H1 (cell line): Measurements from ENCODE around the gene LRCH3. TPM values are rescaled to one million over a fixed set of nuclear protein-coding genes. Genes with fewer than 3 reads are reported as not detected.

Source experiments
- CTCF ChIA-PET: fragments of 300-600 bp; sonication (Branson Sonifier 250); formaldehyde crosslinking; loops from one replicate; lab custom pipeline; 2021; ENCODE audit not compliant: partially characterized antibody; lab: Charles Lee
- POLR2A ChIA-PET: fragments of 300-600 bp; sonication (Branson Sonifier 250); formaldehyde crosslinking; loops from one replicate; lab custom pipeline; 2021; ENCODE audit warnings: inconsistent platforms; ENCODE audit not compliant: partially characterized antibody; lab: Charles Lee
- DNase-seq, 2 experiments: peaks; one replicate each; pipeline versions ENCODE4 v3.0.0 to v3.0.0-alpha.2; 2010 to 2022; ENCODE audit warnings: low spot score in 2 of 2, low read depth in 1 of 2, mixed read lengths in 1 of 2
- FAIRE-seq: peaks from 2 replicates; lab custom pipeline; 2011; peaks lifted over from hg19 to GRCh38; lab: Jason Lieb, UNC
- H2AFZ ChIP-seq: 2 replicates; pipeline ENCODE4 v1.8.1; 2012; ENCODE audit warnings: low read length, inconsistent platforms
- H2AK5ac ChIP-seq: 2 replicates; pipeline ENCODE4 v1.6.1; 2013; ENCODE audit warnings: low read depth, low read length
- H2BK120ac ChIP-seq: replicated peaks from 2 replicates; pipeline ENCODE3; 2013; ENCODE audit warnings: low read depth, low read length, inconsistent platforms
- H2BK12ac ChIP-seq: 2 replicates; pipeline ENCODE4 v1.6.1; 2013; ENCODE audit warnings: low read depth, low read length
- H2BK15ac ChIP-seq: 2 replicates; pipeline ENCODE4 v1.6.1; 2013; ENCODE audit warnings: low read length
- H2BK20ac ChIP-seq: 2 replicates; pipeline ENCODE4 v1.6.1; 2013; ENCODE audit warnings: low read length
- H2BK5ac ChIP-seq: 2 replicates; pipeline ENCODE4 v1.6.1; 2013; ENCODE audit warnings: low read depth, low read length
- H3K14ac ChIP-seq: 2 replicates; pipeline ENCODE4 v1.6.1; 2013; ENCODE audit warnings: inconsistent platforms; ENCODE audit not compliant: insufficient read length
- H3K18ac ChIP-seq: 2 replicates; pipeline ENCODE4 v1.6.1; 2013; ENCODE audit warnings: low read length; ENCODE audit errors: extremely low read depth
- H3K23ac ChIP-seq: 2 replicates; pipeline ENCODE4 v1.6.1; 2013; ENCODE audit warnings: inconsistent platforms; ENCODE audit not compliant: insufficient read length
- H3K23me2 ChIP-seq: 2 replicates; pipeline ENCODE4 v1.6.1; 2013; ENCODE audit warnings: low read depth, low read length
- H3K27ac ChIP-seq: 2 replicates; pipeline ENCODE4 v1.6.1; 2011; ENCODE audit warnings: low read depth, low read length, inconsistent platforms
- H3K27me3 ChIP-seq, 4 experiments: replicated peaks in 1 of 4; 1 replicate in 1 of 4; 2 replicates in 3 of 4; pipeline versions ENCODE4 v1.6.1 to v1.8.1; 2011 to 2013; ENCODE audit warnings: low read length in 3 of 4, mild to moderate bottlenecking in 3 of 4, inconsistent platforms in 2 of 4, mixed read lengths in 2 of 4, moderate library complexity in 1 of 4; ENCODE audit not compliant: control insufficient read depth in 3 of 4, insufficient read depth in 3 of 4; ENCODE audit errors: extremely low read depth in 1 of 4
- H3K36me3 ChIP-seq, 4 experiments: 2 replicates each; pipeline versions ENCODE4 v1.6.1 to v1.8.1; 2011 to 2013; ENCODE audit warnings: mild to moderate bottlenecking in 4 of 4, low read length in 3 of 4, moderate library complexity in 2 of 4, control low read depth in 1 of 4, inconsistent platforms in 1 of 4; ENCODE audit not compliant: insufficient read depth in 4 of 4, control insufficient read depth in 2 of 4
- H3K4ac ChIP-seq: replicated peaks from 2 replicates; pipeline ENCODE3; 2013; ENCODE audit warnings: low read length, low read depth, mixed read lengths, inconsistent platforms; ENCODE audit not compliant: insufficient read length
- H3K4me1 ChIP-seq, 4 experiments: replicated peaks in 1 of 4; 1 replicate in 1 of 4; 2 replicates in 3 of 4; pipeline versions ENCODE4 v1.6.1 to v1.8.1; 2011 to 2013; ENCODE audit warnings: low read length in 3 of 4, inconsistent platforms in 2 of 4, mixed read lengths in 1 of 4; ENCODE audit not compliant: insufficient read depth in 4 of 4, control insufficient read depth in 3 of 4
- H3K4me2 ChIP-seq, 2 experiments: 2 replicates each; pipeline versions ENCODE4 v1.6.1 to v1.8.1; 2011 to 2013; ENCODE audit warnings: low read depth in 2 of 2, low read length in 2 of 2, control low read depth in 1 of 2, inconsistent platforms in 1 of 2, mild to moderate bottlenecking in 1 of 2; ENCODE audit not compliant: insufficient read depth in 1 of 2
- H3K4me3 ChIP-seq, 4 experiments: fragments of 200-600, 300-600 bp in 1 of 4; sonication (generic), shearing (Covaris generic), sonication (Bioruptor Twin) in 1 of 4; 2 replicates each; pipeline versions ENCODE4 v1.5.1 to v1.8.1; 2011 to 2016; ENCODE audit warnings: low read length in 4 of 4, low read depth in 3 of 4, control low read depth in 2 of 4, inconsistent platforms in 2 of 4, mild to moderate bottlenecking in 2 of 4, mixed read lengths in 1 of 4, moderate library complexity in 1 of 4; ENCODE audit not compliant: insufficient read depth in 2 of 4; ENCODE audit errors: extremely low read depth in 1 of 4
- H3K56ac ChIP-seq: replicated peaks from 2 replicates; pipeline ENCODE3; 2013; ENCODE audit warnings: low read depth, mild to moderate bottlenecking, mixed read lengths, low read length, inconsistent platforms; ENCODE audit not compliant: insufficient read length
- H3K79me1 ChIP-seq: 2 replicates; pipeline ENCODE4 v1.6.1; 2013; ENCODE audit warnings: low read depth, low read length, control low read depth
- H3K79me2 ChIP-seq, 2 experiments: 2 replicates each; pipeline versions ENCODE4 v1.6.1 to v1.8.1; 2012 to 2013; ENCODE audit warnings: low read length in 2 of 2, mild to moderate bottlenecking in 2 of 2, inconsistent platforms in 1 of 2; ENCODE audit not compliant: insufficient read depth in 2 of 2, control insufficient read depth in 1 of 2
- H3K9ac ChIP-seq, 4 experiments: replicated peaks in 1 of 4; 1 replicate in 1 of 4; 2 replicates in 3 of 4; pipeline versions ENCODE4 v1.6.1 to v1.8.1; 2011 to 2013; ENCODE audit warnings: low read depth in 3 of 4, low read length in 3 of 4, control low read depth in 2 of 4, mild to moderate bottlenecking in 2 of 4, moderate library complexity in 2 of 4, inconsistent platforms in 1 of 4; ENCODE audit errors: extremely low read depth in 1 of 4
- H3K9me3 ChIP-seq, 2 experiments: 2 replicates each; pipeline versions ENCODE4 v1.6.1 to v1.8.1; 2012 to 2013; ENCODE audit warnings: mild to moderate bottlenecking in 2 of 2, moderate library complexity in 2 of 2, control low read depth in 1 of 2, inconsistent platforms in 1 of 2, low read depth in 1 of 2, low read length in 1 of 2, mixed read lengths in 1 of 2; ENCODE audit not compliant: insufficient read depth in 2 of 2
- H4K20me1 ChIP-seq, 2 experiments: replicated peaks in 1 of 2; 2 replicates each; pipeline versions ENCODE3 to v1.8.1; 2011 to 2013; ENCODE audit warnings: inconsistent platforms in 2 of 2, low read length in 2 of 2, mild to moderate bottlenecking in 1 of 2; ENCODE audit not compliant: insufficient read depth in 2 of 2, control insufficient read depth in 1 of 2
- H4K5ac ChIP-seq: 2 replicates; pipeline ENCODE4 v1.6.1; 2013; ENCODE audit warnings: low read length, low read depth, mixed read lengths, inconsistent platforms; ENCODE audit not compliant: insufficient read length
- H4K8ac ChIP-seq: 2 replicates; pipeline ENCODE4 v1.8.0; 2013; ENCODE audit warnings: mild to moderate bottlenecking, moderate library complexity, low read length, inconsistent platforms; ENCODE audit not compliant: insufficient read depth; ENCODE audit errors: extremely low read depth
- H4K91ac ChIP-seq: replicated peaks from 2 replicates; pipeline ENCODE3; 2013; ENCODE audit warnings: low read length, mixed read lengths, inconsistent platforms; ENCODE audit not compliant: insufficient read length
- ASH2L ChIP-seq: fragments of 200-600, 300-600 bp; sonication (generic); IDR thresholded peaks from one replicate; pipeline ENCODE4 v1.7.1; 2017; ENCODE audit warnings: low read length
- ATF3 ChIP-seq: IDR thresholded peaks from 2 replicates; pipeline ENCODE4 v1.6.1; 2011; ENCODE audit warnings: low read depth, mild to moderate bottlenecking, low read length; ENCODE audit not compliant: insufficient read depth
- CBX8 ChIP-seq: fragments of 300-800, 300-1000 bp; sonication (generic); IDR thresholded peaks from 2 replicates; pipeline ENCODE4 v1.7.1; 2016; ENCODE audit warnings: low read depth, low read length, borderline replicate concordance
- CHD1 ChIP-seq: IDR thresholded peaks from 2 replicates; pipeline ENCODE4 v1.6.1; 2012; ENCODE audit warnings: low read depth, low read length, improper control_type of control experiment
- CTBP2 ChIP-seq: IDR thresholded peaks from 2 replicates; pipeline ENCODE4 v1.7.0; 2011; ENCODE audit warnings: borderline replicate concordance, mild to moderate bottlenecking, moderate library complexity, mixed read lengths, low read length; ENCODE audit not compliant: insufficient read depth, insufficient read length
- HDAC2 ChIP-seq, 2 experiments: fragments of 300-600 bp in 1 of 2; sonication (generic) in 1 of 2; IDR thresholded peaks; 2 replicates each; pipeline ENCODE4 v1.6.1; 2011 to 2012; ENCODE audit warnings: low read depth in 2 of 2, low read length in 2 of 2, mild to moderate bottlenecking in 2 of 2, moderate library complexity in 2 of 2, borderline replicate concordance in 1 of 2, inconsistent platforms in 1 of 2
- JUND ChIP-seq: IDR thresholded peaks from 2 replicates; pipeline ENCODE4 v1.6.1; 2011; ENCODE audit warnings: mild to moderate bottlenecking, improper control_type of control experiment, low read length
- KDM1A ChIP-seq: fragments of 200-600, 300-600 bp; sonication (generic); IDR thresholded peaks from 2 replicates; pipeline ENCODE4 v1.7.1; 2016; ENCODE audit warnings: mild to moderate bottlenecking, low read length, borderline replicate concordance
- MAFK ChIP-seq: IDR thresholded peaks from 2 replicates; pipeline ENCODE4 v1.6.1; 2012; ENCODE audit warnings: low read depth, mild to moderate bottlenecking, improper control_type of control experiment, low read length
- POLR2AphosphoS5 ChIP-seq: IDR thresholded peaks from 2 replicates; pipeline ENCODE4 v1.6.1; 2011; ENCODE audit warnings: low read depth, low read length
- SRF ChIP-seq: IDR thresholded peaks from 2 replicates; pipeline ENCODE4 v1.6.1; 2011; ENCODE audit warnings: mild to moderate bottlenecking, low read depth, low read length, moderate library complexity
- TAF1 ChIP-seq: IDR thresholded peaks from 2 replicates; pipeline ENCODE4 v1.6.1; 2011; ENCODE audit warnings: mild to moderate bottlenecking, low read depth, low read length
- WGBS, 2 experiments: shearing (Covaris generic) in 1 of 2; methylation state at CpG; one replicate each; pipeline versions ENCODE4 v1.1.6 to v1.1.7; 2013 to 2015; ENCODE audit warnings: low lambda C conversion rate in 2 of 2, mixed read lengths in 2 of 2, inconsistent platforms in 1 of 2, low coverage in 1 of 2, missing lambda C conversion rate in 1 of 2; ENCODE audit not compliant: insufficient replicate concordance in 2 of 2, insufficient coverage in 1 of 2, insufficient read length in 1 of 2; ENCODE audit errors: extremely low coverage in 1 of 2, missing lambda C conversion rate in 1 of 2; 5-methylcytosine and 5-hydroxymethylcytosine counted together
- polyA plus RNA-seq, 7 experiments: library from polyadenylated mRNA; depleted of rRNA in 3 of 7; stranded (reverse) in 5 of 7; unstranded in 2 of 7; fragments of >200 nt in 5 of 7; fragments of 200-250 nt in 2 of 7; gene quantifications; 1 replicate in 5 of 7; 2 replicates in 1 of 7; 4 replicates in 1 of 7; pipeline versions ENCODE4 v1.2.1 to v1.2.3, GENCODE V29; 2011 to 2013; ENCODE audit warnings: missing spikeins in 2 of 7, mixed read lengths in 2 of 7
- total RNA-seq: library from RNA; stranded (reverse); fragmentation: NEBNext Ultra II Directional; extraction: Animal tissue kit (Norgen Biotek cat#: 25700); gene quantifications from 2 replicates; pipeline ENCODE4 v1.2.1, GENCODE V29; 2021
- TF ChIP-seq, protein P1 (sequence below): IDR thresholded peaks from 2 replicates; pipeline ENCODE4 v1.6.1; 2012; ENCODE audit warnings: inconsistent platforms

The LRCH3 gene
- total and polyA plus RNA-seq, 2 of the 8 experiments (the other 6 are each of a cell fraction or from before 2014, with no cell fraction given): 58.4 to 66.0 TPM

DNA sequence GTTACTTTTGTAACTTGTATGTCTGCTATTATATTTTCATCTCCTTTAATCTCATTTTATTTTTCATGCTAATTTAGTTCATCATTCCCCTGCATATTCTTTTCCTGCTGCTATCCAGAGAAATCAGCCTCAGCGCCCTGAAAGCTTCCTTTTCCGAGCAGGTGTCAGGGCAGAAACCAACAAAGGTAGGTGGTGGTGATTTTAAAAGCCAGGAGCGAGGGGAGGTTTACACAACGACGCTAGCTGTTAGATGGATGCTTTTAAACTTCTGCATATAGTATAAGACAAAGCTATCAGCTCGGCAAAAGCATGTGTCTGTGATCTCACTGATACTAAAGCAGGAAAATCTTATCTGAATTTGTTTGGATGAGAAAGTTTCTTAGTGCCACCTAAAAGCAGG lies 75.0 kb downstream of the LRCH3 start:
- ChIA-PET CTCF (interaction anchor here (1.2 kb wide), 1 partner anchor 12 kb away, joined by 4 read pairs; no protein-coding TSS in a partner anchor), POLR2A (interaction anchor here (0.7 to 2.7 kb wide), 2 partner anchors 10 to 16 kb away, joined by 3 to 13 read pairs; no protein-coding TSS in a partner anchor)
- H3K4me2 ChIP-seq: no peak overlapping the region
- H3K79me1 ChIP-seq: no peaks in the 10 kb centered on the region; the same call in 1 of the 2 replicates
- H3K27ac ChIP-seq: no peak overlapping the region
- H3K4me1 ChIP-seq: peaks cover 0 to 4% (median 3%) of the 10 kb centered on the region in 4 experiments; a peak in 2 of 7 replicates
- no peak overlapping the region for H4K91ac ChIP-seq
- no peaks in the 10 kb centered on the region for H3K23me2 ChIP-seq
- WGBS, 2 experiments: 65% methylated on average over 6 of the region's 6 CpGs; no CpG with 5 or more reads in 1 of the 2 experiments
- FAIRE-seq: no peak
- no peak overlapping the region for H3K18ac ChIP-seq
- H3K56ac ChIP-seq: no peak overlapping the region
- H3K4me3 ChIP-seq: no peak overlapping the region
- no peaks in the 10 kb centered on the region for H3K9me3 ChIP-seq
- H2AFZ ChIP-seq: no peak overlapping the region
- no peak overlapping the region for H2BK20ac ChIP-seq
- no peak overlapping the region for H4K5ac ChIP-seq
- no peak overlapping the region for H3K9ac ChIP-seq
- no peak overlapping the region for H2BK5ac ChIP-seq
- DNase-seq: no peak
- no peaks in the 10 kb centered on the region for H3K27me3 ChIP-seq
- no peak overlapping the region for H3K23ac ChIP-seq
- peaks cover 0 to 19% (median 2%) of the 10 kb centered on the region in 4 experiments; a peak in 3 of 8 replicates for H3K36me3 ChIP-seq
- H2AK5ac ChIP-seq: no peak overlapping the region
- no peaks in the 10 kb centered on the region for H4K20me1 ChIP-seq
- no peak overlapping the region for H2BK120ac ChIP-seq
- no peak overlapping the region for H2BK12ac ChIP-seq
- no peak overlapping the region for H4K8ac ChIP-seq
- no peak overlapping the region for H3K4ac ChIP-seq
- no peaks in the 10 kb centered on the region for H3K79me2 ChIP-seq
- no peak overlapping the region for H3K14ac ChIP-seq
- H2BK15ac ChIP-seq: no peak overlapping the region
- TF ChIP-seq MAFK (no peak), TAF1 (no peak), ATF3 (no peak), JUND (no peak), HDAC2 (IDR thresholded peaks at IDR 0.05; ENCODE audit: borderline replicate concordance in 1 of 2, low read depth in 2 of 2, low read length in 2 of 2) (no peak), CBX8 (no peak), CHD1 (no peak), ASH2L (no peak), SRF (no peak), KDM1A (no peak), CTBP2 (no peak), POLR2AphosphoS5 (no peak)
- TF ChIP-seq, protein P1, sequence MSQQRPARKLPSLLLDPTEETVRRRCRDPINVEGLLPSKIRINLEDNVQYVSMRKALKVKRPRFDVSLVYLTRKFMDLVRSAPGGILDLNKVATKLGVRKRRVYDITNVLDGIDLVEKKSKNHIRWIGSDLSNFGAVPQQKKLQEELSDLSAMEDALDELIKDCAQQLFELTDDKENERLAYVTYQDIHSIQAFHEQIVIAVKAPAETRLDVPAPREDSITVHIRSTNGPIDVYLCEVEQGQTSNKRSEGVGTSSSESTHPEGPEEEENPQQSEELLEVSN: no peak
